GM23338 (cell line): ENCODE measurements around the gene KRT81. TPM values are rescaled to one million over a fixed set of nuclear protein-coding genes. Genes with fewer than 3 reads are reported as not detected.

Experiments
- ATAC-seq: fragments of 200-7000 bp; cut with Tn5 transposase; 3 replicates; pipeline ENCODE4 v1.9.1; 2020
- DNase-seq: peaks from one replicate; pipeline ENCODE4 v3.0.0-alpha.2; 2015; ENCODE audit warnings: low spot score
- H2AFZ ChIP-seq: fragments of 200-600 bp; sonication (generic); 2 replicates; pipeline ENCODE4 v1.8.0; 2016; ENCODE audit warnings: antibody characterized with exemption, mild to moderate bottlenecking, moderate library complexity
- H3F3A ChIP-seq: fragments of 200-600 bp; sonication (generic); replicated peaks from 2 replicates; pipeline ENCODE4 v1.8.0; 2017; ENCODE audit warnings: antibody characterized with exemption, mixed run types, low read depth
- H3K27ac ChIP-seq: fragments of 200-600 bp; sonication (generic); 2 replicates; pipeline ENCODE4 v1.6.1; 2016; ENCODE audit warnings: low read depth
- H3K27me3 ChIP-seq: fragments of 200-600 bp; sonication (generic); 2 replicates; pipeline ENCODE4 v1.8.0; 2016; ENCODE audit warnings: mild to moderate bottlenecking, mixed run types, moderate library complexity; ENCODE audit not compliant: insufficient read depth
- H3K36me3 ChIP-seq: fragments of 200-600 bp; sonication (generic); 2 replicates; pipeline ENCODE4 v1.8.0; 2016; ENCODE audit warnings: mild to moderate bottlenecking; ENCODE audit not compliant: insufficient read depth
- H3K4me1 ChIP-seq: fragments of 200-600 bp; sonication (generic); 2 replicates; pipeline ENCODE4 v1.8.0; 2016; ENCODE audit warnings: mild to moderate bottlenecking, moderate library complexity; ENCODE audit not compliant: insufficient read depth
- H3K4me2 ChIP-seq: fragments of 200-600 bp; sonication (generic); 2 replicates; pipeline ENCODE4 v1.7.1; 2017; ENCODE audit warnings: mixed run types
- H3K4me3 ChIP-seq: fragments of 200-600 bp; sonication (generic); 2 replicates; pipeline ENCODE4 v1.6.1; 2016; ENCODE audit warnings: mixed run types
- H3K79me2 ChIP-seq: fragments of 200-600 bp; sonication (generic); replicated peaks from 2 replicates; pipeline ENCODE4 v1.8.0; 2017; ENCODE audit warnings: mild to moderate bottlenecking; ENCODE audit not compliant: insufficient read depth
- H3K9me2 ChIP-seq: fragments of 200-600 bp; sonication (generic); 2 replicates; pipeline ENCODE4 v1.8.0; 2017; ENCODE audit not compliant: insufficient read depth
- H4K20me1 ChIP-seq: fragments of 200-600 bp; sonication (generic); replicated peaks from 2 replicates; pipeline ENCODE4 v1.8.0; 2017; ENCODE audit warnings: mild to moderate bottlenecking; ENCODE audit not compliant: insufficient read depth
- H3K27ac Mint-ChIP-seq: 2 replicates; pipeline ENCODE4 v1.8.0; 2020; ENCODE audit warnings: inconsistent platforms, mild to moderate bottlenecking, moderate library complexity, mixed read lengths
- H3K27me3 Mint-ChIP-seq: 3 replicates; pipeline ENCODE4 v1.8.0; 2022; ENCODE audit warnings: low read depth, mild to moderate bottlenecking, moderate library complexity, mixed read lengths, inconsistent platforms; ENCODE audit not compliant: insufficient read depth, poor library complexity
- H3K36me3 Mint-ChIP-seq: 3 replicates; pipeline ENCODE4 v1.8.0; 2021; ENCODE audit warnings: low read depth, mild to moderate bottlenecking, inconsistent platforms, moderate library complexity, mixed read lengths
- H3K4me1 Mint-ChIP-seq: 3 replicates; pipeline ENCODE4 v1.8.0; 2020; ENCODE audit warnings: mild to moderate bottlenecking, inconsistent platforms, mixed read lengths
- H3K4me3 Mint-ChIP-seq: 3 replicates; pipeline ENCODE4 v1.8.0; 2021; ENCODE audit warnings: moderate library complexity, mild to moderate bottlenecking, inconsistent platforms, mixed read lengths
- H3K9me3 Mint-ChIP-seq: 3 replicates; pipeline ENCODE4 v1.8.0; 2020; ENCODE audit warnings: moderate library complexity, mild to moderate bottlenecking, inconsistent platforms, mixed read lengths
- CREB1 ChIP-seq: fragments of 250-450 bp; sonication (Bioruptor Pico); IDR thresholded peaks from 2 replicates; pipeline ENCODE4 v1.5.0; 2020; ENCODE audit warnings: low read depth, mild to moderate bottlenecking, moderate library complexity
- CTCF ChIP-seq, 2 experiments: fragments of 200-600 bp in 1 of 2; sonication (generic) in 1 of 2; conservative IDR thresholded peaks; 2 replicates each; pipeline versions ENCODE4 v1.5.1 to v1.6.1; 2016 to 2017; ENCODE audit warnings: antibody characterized with exemption in 2 of 2, low read depth in 2 of 2, mild to moderate bottlenecking in 2 of 2, moderate library complexity in 1 of 2
- ETS1 ChIP-seq: IDR thresholded peaks from 2 replicates; pipeline ENCODE4 v1.6.1; 2016; ENCODE audit warnings: antibody characterized with exemption
- EZH2 ChIP-seq: fragments of 200-600 bp; sonication (generic); IDR thresholded peaks from one replicate; pipeline ENCODE4 v1.8.0; 2017; ENCODE audit warnings: antibody characterized with exemption, mild to moderate bottlenecking, low read depth; ENCODE audit not compliant: unreplicated experiment
- EZH2phosphoT487 ChIP-seq: fragments of 200-600 bp; sonication (generic); IDR thresholded peaks from one replicate; pipeline ENCODE4 v1.8.1; 2018; ENCODE audit warnings: antibody characterized with exemption; ENCODE audit not compliant: unreplicated experiment
- JUNB ChIP-seq: IDR thresholded peaks from one replicate; pipeline ENCODE4 v1.6.1; 2016; ENCODE audit warnings: antibody characterized with exemption; ENCODE audit not compliant: unreplicated experiment
- NANOG ChIP-seq: IDR thresholded peaks from 2 replicates; pipeline ENCODE4 v1.6.1; 2016; ENCODE audit warnings: antibody characterized with exemption, borderline replicate concordance
- POLR2AphosphoS5 ChIP-seq: IDR thresholded peaks from 2 replicates; pipeline ENCODE4 v1.6.1; 2016; ENCODE audit warnings: antibody characterized with exemption, low read depth
- REST ChIP-seq: IDR thresholded peaks from one replicate; pipeline ENCODE4 v1.6.1; 2018; ENCODE audit warnings: antibody characterized with exemption; ENCODE audit not compliant: unreplicated experiment
- STAT1 ChIP-seq: IDR thresholded peaks from one replicate; pipeline ENCODE4 v1.6.1; 2016; ENCODE audit warnings: antibody characterized with exemption; ENCODE audit not compliant: unreplicated experiment
- ZNF114 ChIP-seq: fragments of 250-450 bp; sonication (Bioruptor Pico); IDR thresholded peaks from 2 replicates; pipeline ENCODE4 v1.5.0; 2020; ENCODE audit warnings: mild to moderate bottlenecking, moderate library complexity
- ZNF331 ChIP-seq: fragments of 250-450 bp; sonication (Bioruptor Pico); IDR thresholded peaks from 2 replicates; pipeline ENCODE4 v1.5.0; 2020; ENCODE audit warnings: low read depth, mild to moderate bottlenecking, moderate library complexity
- ZNF462 ChIP-seq: fragments of 250-450 bp; sonication (Bioruptor Pico); IDR thresholded peaks from 2 replicates; pipeline ENCODE4 v1.5.0; 2020; ENCODE audit warnings: mild to moderate bottlenecking, moderate library complexity
- polyA plus RNA-seq: library from polyadenylated mRNA; unstranded; fragments of >200 nt; fragmentation: Nextera tagmentation; extraction: Ambion mirVana; gene quantifications from 2 replicates; pipeline ENCODE4 v1.2.1, GENCODE V29; 2016
- total RNA-seq: library from RNA; depleted of rRNA; stranded (reverse); fragments of >200 nt; shearing (Covaris generic); gene quantifications from 2 replicates; pipeline ENCODE4 v1.2.3, GENCODE V29; 2014

Gene KRT81
- total and polyA plus RNA-seq, 2 experiments from 2014 or later: not detected

GRCh38 chr12:52246720-52247621 is 44.4 kb downstream of the KRT81 start:
- TF ChIP-seq REST (no peak), CTCF (conservative IDR thresholded peaks at IDR 0.05; ENCODE audit: low read depth in 2 of 2) (no peak), CREB1 (no peak), ZNF462 (no peak), JUNB (no peak), ETS1 (no peak), NANOG (no peak), ZNF114 (CRISPR knock-in tag) (no peak), ZNF331 (CRISPR knock-in tag) (no peak), EZH2phosphoT487 (no peak), STAT1 (no peak), EZH2 (no peak), POLR2AphosphoS5 (no peak)

More at GRCh38 chr12:52246720-52247621, 44.4 kb downstream of the KRT81 start:
- Mint-ChIP-seq H3K9me3 (no peaks in the 10 kb centered on the region), H3K36me3 (peaks cover 8% of the 10 kb centered on the region; the same call in 1 of the 3 replicates), H3K4me1 (peaks cover 49% of the 10 kb centered on the region), H3K27me3 (peaks cover 36% of the 10 kb centered on the region), H3K4me3 (peak overlapping the region; percentile 12; the same call in 1 of the 3 replicates), H3K27ac (peak overlapping the region; percentile 65)
- Histone ChIP-seq H2AFZ (no peak overlapping the region), H3K27me3 (peaks cover 25% of the 10 kb centered on the region), H4K20me1 (no peaks in the 10 kb centered on the region), H3K27ac (no peak overlapping the region), H3F3A (no peaks in the 10 kb centered on the region), H3K4me1 (no peaks in the 10 kb centered on the region), H3K4me3 (no peak overlapping the region), H3K36me3 (no peaks in the 10 kb centered on the region), H3K79me2 (no peaks in the 10 kb centered on the region), H3K4me2 (peak overlapping the region; percentile 48; the same call in 1 of the 2 replicates), H3K9me2 (no peaks in the 10 kb centered on the region)
- ATAC-seq: no peak
- peak; percentile 16 for DNase-seq
